Tibial nerve (tissue), 4 donors: ENCODE results near the gene HES4.

Source experiments
- EP300 ChIP-seq, 2 donors: sonication (generic); formaldehyde crosslinking; IDR thresholded peaks; one replicate each; pipeline ENCODE4 v1.6.1; 2017; ENCODE audit warnings: antibody characterized with exemption in 2 of 2, mild to moderate bottlenecking in 1 of 2
- POLR2A ChIP-seq, 2 donors: fragments of 450-650 bp; IDR thresholded peaks; one replicate each; pipeline ENCODE4 v1.6.1; 2017; ENCODE audit warnings: antibody characterized with exemption in 2 of 2, mild to moderate bottlenecking in 2 of 2, moderate library complexity in 2 of 2
- TF ChIP-seq, protein P1 (sequence below), 5 experiments: fragments of 200-600 bp in 3 of 5; fragments of 450-650 bp in 2 of 5; sonication (generic) in 3 of 5; IDR thresholded peaks; one replicate each; pipeline ENCODE4 v1.5.1; 2016 to 2019; ENCODE audit warnings: antibody characterized with exemption in 5 of 5, mild to moderate bottlenecking in 3 of 5, moderate library complexity in 2 of 5

DNA sequence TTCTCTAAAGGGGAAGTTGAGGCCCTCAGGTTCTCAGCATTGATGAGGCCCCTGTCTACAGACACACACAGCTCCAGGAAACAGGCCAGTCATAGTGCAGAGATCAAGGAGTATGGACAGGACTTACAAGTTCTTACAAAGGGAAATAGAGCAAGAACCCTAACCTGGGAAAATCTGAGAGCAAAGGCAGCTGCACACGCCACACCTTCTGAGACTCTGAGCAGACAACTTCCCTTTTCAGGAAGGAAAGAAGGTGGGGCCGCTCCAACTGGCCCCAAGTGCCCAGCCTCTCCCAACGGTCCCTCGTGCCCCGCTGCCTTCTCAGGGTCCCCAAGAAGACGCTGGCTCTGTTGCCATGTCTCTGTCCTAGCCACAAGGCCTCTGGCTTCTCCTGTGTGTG, 44.4 kb downstream of the HES4 start:
- TF ChIP-seq, protein P1, sequence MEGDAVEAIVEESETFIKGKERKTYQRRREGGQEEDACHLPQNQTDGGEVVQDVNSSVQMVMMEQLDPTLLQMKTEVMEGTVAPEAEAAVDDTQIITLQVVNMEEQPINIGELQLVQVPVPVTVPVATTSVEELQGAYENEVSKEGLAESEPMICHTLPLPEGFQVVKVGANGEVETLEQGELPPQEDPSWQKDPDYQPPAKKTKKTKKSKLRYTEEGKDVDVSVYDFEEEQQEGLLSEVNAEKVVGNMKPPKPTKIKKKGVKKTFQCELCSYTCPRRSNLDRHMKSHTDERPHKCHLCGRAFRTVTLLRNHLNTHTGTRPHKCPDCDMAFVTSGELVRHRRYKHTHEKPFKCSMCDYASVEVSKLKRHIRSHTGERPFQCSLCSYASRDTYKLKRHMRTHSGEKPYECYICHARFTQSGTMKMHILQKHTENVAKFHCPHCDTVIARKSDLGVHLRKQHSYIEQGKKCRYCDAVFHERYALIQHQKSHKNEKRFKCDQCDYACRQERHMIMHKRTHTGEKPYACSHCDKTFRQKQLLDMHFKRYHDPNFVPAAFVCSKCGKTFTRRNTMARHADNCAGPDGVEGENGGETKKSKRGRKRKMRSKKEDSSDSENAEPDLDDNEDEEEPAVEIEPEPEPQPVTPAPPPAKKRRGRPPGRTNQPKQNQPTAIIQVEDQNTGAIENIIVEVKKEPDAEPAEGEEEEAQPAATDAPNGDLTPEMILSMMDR (IDR thresholded peaks at IDR 0.05): no peak
- TF ChIP-seq EP300 (IDR thresholded peaks at IDR 0.05) (no peak), POLR2A (IDR thresholded peaks at IDR 0.05) (no peak)
